HEK293T (cell line): ENCODE data around the gene LRRC2.

Experiments
- BHLHE40 ChIP-seq: fragments of 450-650 bp; IDR thresholded peaks from 2 replicates; pipeline ENCODE4 v1.6.1; 2016; ENCODE audit warnings: mild to moderate bottlenecking, moderate library complexity, borderline replicate concordance
- FOXK2 ChIP-seq: fragments of 450-650 bp; IDR thresholded peaks from 2 replicates; pipeline ENCODE4 v1.6.1; 2016; ENCODE audit warnings: mild to moderate bottlenecking
- PKNOX1 ChIP-seq: fragments of 450-650 bp; IDR thresholded peaks from 2 replicates; pipeline ENCODE4 v1.6.1; 2016
- SUZ12 ChIP-seq: fragments of 450-650 bp; IDR thresholded peaks from 2 replicates; pipeline ENCODE4 v1.6.1; 2016; ENCODE audit warnings: mild to moderate bottlenecking

- TF ChIP-seq FOXK2 (no peak), PKNOX1 (no peak), SUZ12 (no peak), BHLHE40 (no peak)
Measured at GRCh38 chr3:46558184-46559043, 7.7 kb downstream of the LRRC2 start.
